HepG2 (cell line): ENCODE data around the gene ZNF443. TPM values are rescaled to one million over a fixed set of nuclear protein-coding genes. Genes with fewer than 3 reads are reported as not detected.
A peak's percentile ranks its signal among the peaks of the same experiment; 100 is the strongest.

Experiments
- ARNT2 ChIP-seq: sonication (generic); formaldehyde crosslinking; IDR thresholded peaks from 2 replicates; pipeline ENCODE4 v1.8.0; 2022; ENCODE audit warnings: mild to moderate bottlenecking, low read depth, missing genetic modification reagents, moderate library complexity
- ARNTL ChIP-seq: sonication (generic); formaldehyde crosslinking; IDR thresholded peaks from 2 replicates; pipeline ENCODE4 v1.4.0; 2020; ENCODE audit warnings: mild to moderate bottlenecking, missing genetic modification reagents
- BRD4 ChIP-seq: sonication (generic); formaldehyde crosslinking; IDR thresholded peaks from 2 replicates; pipeline ENCODE4 v1.4.0; 2020; ENCODE audit warnings: missing genetic modification reagents
- GPN1 ChIP-seq: sonication (generic); formaldehyde crosslinking; IDR thresholded peaks from 2 replicates; pipeline ENCODE4 v1.5.1; 2020; ENCODE audit warnings: missing genetic modification reagents, borderline replicate concordance
- MYNN ChIP-seq: sonication (generic); formaldehyde crosslinking; IDR thresholded peaks from 2 replicates; pipeline ENCODE4 v1.4.0; 2020; ENCODE audit warnings: mild to moderate bottlenecking, low read depth, missing genetic modification reagents
- NR2F1 ChIP-seq, 2 experiments: fragments of 450-650 bp in 1 of 2; formaldehyde crosslinking in 1 of 2; IDR thresholded peaks; 2 replicates each; pipeline versions ENCODE4 v1.5.0 to v1.6.1; 2016 to 2020; ENCODE audit warnings: mild to moderate bottlenecking in 1 of 2, missing compliant biosample characterization in 1 of 2, missing genetic modification reagents in 1 of 2, moderate library complexity in 1 of 2
- RBFOX2 ChIP-seq: fragments of 200-400 bp; formaldehyde crosslinking; IDR thresholded peaks from 2 replicates; pipeline ENCODE4 v1.6.1; 2017; ENCODE audit warnings: low read depth, mild to moderate bottlenecking, low read length
- RNF2 ChIP-seq: fragments of 450-650 bp; conservative IDR thresholded peaks from 2 replicates; pipeline ENCODE4 v1.6.1; 2016; ENCODE audit warnings: low read depth
- SMC3 ChIP-seq: IDR thresholded peaks from 2 replicates; pipeline ENCODE4 v1.6.1; 2011; ENCODE audit warnings: low read length, improper control_type of control experiment
- ZBTB7B ChIP-seq: sonication (generic); formaldehyde crosslinking; IDR thresholded peaks from 2 replicates; pipeline ENCODE4 v1.4.0; 2020; ENCODE audit warnings: missing genetic modification reagents
- ZNF253 ChIP-seq: sonication (generic); formaldehyde crosslinking; IDR thresholded peaks from 2 replicates; pipeline ENCODE4 v1.8.0; 2022; ENCODE audit warnings: mild to moderate bottlenecking, missing genetic modification reagents, borderline replicate concordance
- ZNF331 ChIP-seq: sonication (generic); formaldehyde crosslinking; IDR thresholded peaks from 2 replicates; pipeline ENCODE4 v1.4.0; 2020; ENCODE audit warnings: missing genetic modification reagents
- ZNF34 ChIP-seq: sonication (generic); formaldehyde crosslinking; IDR thresholded peaks from 2 replicates; pipeline ENCODE4 v1.4.0; 2020; ENCODE audit warnings: mild to moderate bottlenecking, missing genetic modification reagents, borderline replicate concordance
- ZNF564 ChIP-seq: sonication (generic); formaldehyde crosslinking; IDR thresholded peaks from 2 replicates; pipeline ENCODE4 v1.8.1; 2023; ENCODE audit warnings: mild to moderate bottlenecking, missing genetic modification reagents
- ZNF672 ChIP-seq: sonication (generic); formaldehyde crosslinking; IDR thresholded peaks from 2 replicates; pipeline ENCODE4 v1.8.1; 2022; ENCODE audit warnings: missing genetic modification reagents
- ZNF703 ChIP-seq: sonication (generic); formaldehyde crosslinking; IDR thresholded peaks from 2 replicates; pipeline ENCODE4 v1.5.1; 2020; ENCODE audit warnings: missing genetic modification reagents, mild to moderate bottlenecking, moderate library complexity, borderline replicate concordance
- polyA plus RNA-seq, 8 experiments: library from polyadenylated mRNA; depleted of rRNA in 3 of 8; stranded (reverse) in 7 of 8; unstranded in 1 of 8; fragments of >200 nt; fragmentation: Illumina TruSeq in 4 of 8; extraction: Trizol in 4 of 8; gene quantifications; 2 replicates each; pipeline versions ENCODE4 v1.2.1 to v1.2.3, GENCODE V29; 2011 to 2016; ENCODE audit warnings: low read depth in 4 of 8, missing spikeins in 1 of 8, mixed read lengths in 1 of 8; ENCODE audit not compliant: insufficient read depth in 1 of 8
- total RNA-seq, 5 experiments: library from RNA; depleted of rRNA; stranded (reverse); fragments of >200 nt; fragmentation: Illumina TruSeq; extraction: Trizol; gene quantifications; 2 replicates each; pipeline ENCODE4 v1.2.3, GENCODE V29; 2016; ENCODE audit warnings: low read depth in 1 of 5
- TF ChIP-seq, protein P1 (sequence below): sonication (generic); formaldehyde crosslinking; IDR thresholded peaks from 2 replicates; pipeline ENCODE4 v1.5.1; 2020; ENCODE audit warnings: mild to moderate bottlenecking, missing genetic modification reagents, borderline replicate concordance
- TF ChIP-seq, protein P2 (sequence below), 2 experiments: sonication (generic) in 1 of 2; formaldehyde crosslinking in 1 of 2; IDR thresholded peaks; 2 replicates each; pipeline versions ENCODE4 v1.5.1 to v1.6.1; 2011 to 2020; ENCODE audit warnings: borderline replicate concordance in 1 of 2, low read depth in 1 of 2, low read length in 1 of 2, mild to moderate bottlenecking in 1 of 2, missing genetic modification reagents in 1 of 2, moderate library complexity in 1 of 2
- TF ChIP-seq, protein P3 (sequence below): sonication (generic); formaldehyde crosslinking; IDR thresholded peaks from 2 replicates; pipeline ENCODE4 v1.4.0; 2020; ENCODE audit warnings: missing genetic modification reagents; ENCODE audit errors: not compliant biosample characterization

ZNF443 gene
- total and polyA plus RNA-seq, 2 of the 13 experiments (the other 11 are each of a cell fraction or from before 2014, with no cell fraction given), result 3.6 to 19.0 TPM

DNA sequence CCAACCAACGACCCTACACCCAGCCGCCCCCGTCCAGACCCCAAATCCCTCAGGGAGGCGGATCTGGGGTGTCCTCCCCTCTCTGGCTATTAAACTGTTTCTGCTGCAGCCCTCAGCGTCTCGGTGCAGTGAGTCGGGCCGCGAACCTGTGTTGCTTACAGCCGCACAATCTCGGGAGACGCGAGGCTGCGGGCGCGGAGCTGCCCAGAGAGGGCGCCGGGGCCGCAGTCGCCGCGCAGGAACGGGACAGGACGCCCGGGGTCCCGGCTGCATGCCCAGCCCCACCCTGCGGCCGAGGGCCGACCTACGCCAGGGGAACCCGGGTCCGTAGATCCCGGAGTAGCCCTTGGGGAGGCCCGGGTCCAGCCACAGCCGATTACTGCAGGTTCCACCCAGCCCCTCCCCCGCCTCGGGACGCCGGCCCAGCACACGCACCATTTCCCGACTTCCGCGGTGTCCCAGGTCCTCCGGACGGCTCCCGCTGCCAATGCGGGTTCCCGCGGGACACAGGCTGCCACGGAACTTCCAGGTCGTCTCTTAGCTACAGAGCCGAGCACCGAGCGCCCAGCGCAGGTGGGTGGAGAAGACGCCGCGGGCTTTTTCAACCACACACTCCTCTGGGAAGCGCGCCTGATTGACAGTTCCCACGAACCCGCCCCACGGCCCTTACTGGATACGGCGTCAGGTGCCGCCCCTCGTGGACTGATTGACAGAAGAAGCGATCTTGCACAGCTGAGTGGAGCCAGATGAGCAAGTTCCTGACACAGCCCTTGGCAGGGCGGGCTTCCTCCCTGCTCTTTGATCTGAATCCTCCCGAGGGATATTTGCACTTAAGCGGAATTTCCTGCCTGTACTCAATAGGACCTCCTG, 40.0 kb downstream of the ZNF443 start, which contains the start of gene ZNF799 (continued):
- TF ChIP-seq ZBTB7B (CRISPR knock-in tag) (no peak), RBFOX2 (peak; percentile 83), BRD4 (CRISPR knock-in tag) (no peak), ZNF672 (CRISPR knock-in tag) (no peak), ARNT2 (CRISPR knock-in tag) (no peak), ARNTL (CRISPR knock-in tag) (no peak), GPN1 (no peak), MYNN (CRISPR knock-in tag) (no peak), ZNF703 (CRISPR knock-in tag) (no peak; the same call in 1 of the 2 replicates), ZNF331 (CRISPR knock-in tag) (no peak), ZNF34 (CRISPR knock-in tag) (no peak), NR2F1 (CRISPR knock-in tag; IDR thresholded peaks at IDR 0.05) (no peak), RNF2 (0 out of 2 replicates have a peak, but pooled peaks have one; percentile 31), SMC3 (no peak; the same call in 1 of the 2 replicates), ZNF564 (CRISPR knock-in tag) (no peak), ZNF253 (CRISPR knock-in tag) (no peak)
- TF ChIP-seq, protein P1, sequence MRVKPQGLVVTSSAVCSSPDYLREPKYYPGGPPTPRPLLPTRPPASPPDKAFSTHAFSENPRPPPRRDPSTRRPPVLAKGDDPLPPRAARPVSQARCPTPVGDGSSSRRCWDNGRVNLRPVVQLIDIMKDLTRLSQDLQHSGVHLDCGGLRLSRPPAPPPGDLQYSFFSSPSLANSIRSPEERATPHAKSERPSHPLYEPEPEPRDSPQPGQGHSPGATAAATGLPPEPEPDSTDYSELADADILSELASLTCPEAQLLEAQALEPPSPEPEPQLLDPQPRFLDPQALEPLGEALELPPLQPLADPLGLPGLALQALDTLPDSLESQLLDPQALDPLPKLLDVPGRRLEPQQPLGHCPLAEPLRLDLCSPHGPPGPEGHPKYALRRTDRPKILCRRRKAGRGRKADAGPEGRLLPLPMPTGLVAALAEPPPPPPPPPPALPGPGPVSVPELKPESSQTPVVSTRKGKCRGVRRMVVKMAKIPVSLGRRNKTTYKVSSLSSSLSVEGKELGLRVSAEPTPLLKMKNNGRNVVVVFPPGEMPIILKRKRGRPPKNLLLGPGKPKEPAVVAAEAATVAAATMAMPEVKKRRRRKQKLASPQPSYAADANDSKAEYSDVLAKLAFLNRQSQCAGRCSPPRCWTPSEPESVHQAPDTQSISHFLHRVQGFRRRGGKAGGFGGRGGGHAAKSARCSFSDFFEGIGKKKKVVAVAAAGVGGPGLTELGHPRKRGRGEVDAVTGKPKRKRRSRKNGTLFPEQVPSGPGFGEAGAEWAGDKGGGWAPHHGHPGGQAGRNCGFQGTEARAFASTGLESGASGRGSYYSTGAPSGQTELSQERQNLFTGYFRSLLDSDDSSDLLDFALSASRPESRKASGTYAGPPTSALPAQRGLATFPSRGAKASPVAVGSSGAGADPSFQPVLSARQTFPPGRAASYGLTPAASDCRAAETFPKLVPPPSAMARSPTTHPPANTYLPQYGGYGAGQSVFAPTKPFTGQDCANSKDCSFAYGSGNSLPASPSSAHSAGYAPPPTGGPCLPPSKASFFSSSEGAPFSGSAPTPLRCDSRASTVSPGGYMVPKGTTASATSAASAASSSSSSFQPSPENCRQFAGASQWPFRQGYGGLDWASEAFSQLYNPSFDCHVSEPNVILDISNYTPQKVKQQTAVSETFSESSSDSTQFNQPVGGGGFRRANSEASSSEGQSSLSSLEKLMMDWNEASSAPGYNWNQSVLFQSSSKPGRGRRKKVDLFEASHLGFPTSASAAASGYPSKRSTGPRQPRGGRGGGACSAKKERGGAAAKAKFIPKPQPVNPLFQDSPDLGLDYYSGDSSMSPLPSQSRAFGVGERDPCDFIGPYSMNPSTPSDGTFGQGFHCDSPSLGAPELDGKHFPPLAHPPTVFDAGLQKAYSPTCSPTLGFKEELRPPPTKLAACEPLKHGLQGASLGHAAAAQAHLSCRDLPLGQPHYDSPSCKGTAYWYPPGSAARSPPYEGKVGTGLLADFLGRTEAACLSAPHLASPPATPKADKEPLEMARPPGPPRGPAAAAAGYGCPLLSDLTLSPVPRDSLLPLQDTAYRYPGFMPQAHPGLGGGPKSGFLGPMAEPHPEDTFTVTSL (CRISPR knock-in tag), result 0 out of 2 replicates have a peak, but pooled peaks have one; percentile 62
- TF ChIP-seq, protein P2, sequence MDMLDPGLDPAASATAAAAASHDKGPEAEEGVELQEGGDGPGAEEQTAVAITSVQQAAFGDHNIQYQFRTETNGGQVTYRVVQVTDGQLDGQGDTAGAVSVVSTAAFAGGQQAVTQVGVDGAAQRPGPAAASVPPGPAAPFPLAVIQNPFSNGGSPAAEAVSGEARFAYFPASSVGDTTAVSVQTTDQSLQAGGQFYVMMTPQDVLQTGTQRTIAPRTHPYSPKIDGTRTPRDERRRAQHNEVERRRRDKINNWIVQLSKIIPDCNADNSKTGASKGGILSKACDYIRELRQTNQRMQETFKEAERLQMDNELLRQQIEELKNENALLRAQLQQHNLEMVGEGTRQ (IDR thresholded peaks at IDR 0.05; ENCODE audit: low read depth, low read length), result peak; percentile 65
- TF ChIP-seq, protein P2 (CRISPR knock-in tag; IDR thresholded peaks at IDR 0.05; ENCODE audit: borderline replicate concordance), result 0 out of 2 replicates have a peak, but pooled peaks have one; percentile 21
- TF ChIP-seq, protein P3, sequence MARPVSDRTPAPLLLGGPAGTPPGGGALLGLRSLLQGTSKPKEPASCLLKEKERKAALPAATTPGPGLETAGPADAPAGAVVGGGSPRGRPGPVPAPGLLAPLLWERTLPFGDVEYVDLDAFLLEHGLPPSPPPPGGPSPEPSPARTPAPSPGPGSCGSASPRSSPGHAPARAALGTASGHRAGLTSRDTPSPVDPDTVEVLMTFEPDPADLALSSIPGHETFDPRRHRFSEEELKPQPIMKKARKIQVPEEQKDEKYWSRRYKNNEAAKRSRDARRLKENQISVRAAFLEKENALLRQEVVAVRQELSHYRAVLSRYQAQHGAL, result no peak
